ENCODE data around the gene LHB. TPM values are rescaled to one million over a fixed set of nuclear protein-coding genes. Genes with fewer than 3 reads are reported as not detected.
"Not testable (repeated sequence)": the region's sequence is repeated elsewhere in the genome, so short reads cannot be mapped to it uniquely, and the experiment has no call there.

LHB gene
- total and polyA plus RNA-seq, 2 donors (not counting 1 experiment from before 2014, with no cell fraction given): not detected

- not testable (repeated sequence) for H3K79me2 ChIP-seq (ENCODE audit: control insufficient read depth, insufficient read depth, low read length); H2AFZ ChIP-seq (ENCODE audit: low read length); H3K4me2 ChIP-seq (ENCODE audit: extremely low read depth, insufficient read depth, low read length); DNase-seq (ENCODE audit: low read depth in 2 of 2); H3K27me3 ChIP-seq (ENCODE audit: control insufficient read depth, insufficient read depth, low read length); H3K4me1 ChIP-seq (ENCODE audit: control insufficient read depth, extremely low read depth, insufficient read depth, low read length); H3K4me3 ChIP-seq (replicated peaks in 1 of 4; ENCODE audit: control extremely low read depth in 1 of 4, insufficient read depth in 1 of 4, low read depth in 3 of 4, low read length in 4 of 4); H3K9ac ChIP-seq (ENCODE audit: insufficient read depth, low read length); H3K27ac ChIP-seq (ENCODE audit: insufficient read depth, low read length); H3K36me3 ChIP-seq (ENCODE audit: control insufficient read depth, insufficient read depth, low read length); H3K9me3 ChIP-seq (ENCODE audit: control insufficient read depth, insufficient read depth, low read depth, low read length); H4K20me1 ChIP-seq (ENCODE audit: control insufficient read depth, extremely low read depth, insufficient read depth, low read length)
- TF ChIP-seq, protein P1, sequence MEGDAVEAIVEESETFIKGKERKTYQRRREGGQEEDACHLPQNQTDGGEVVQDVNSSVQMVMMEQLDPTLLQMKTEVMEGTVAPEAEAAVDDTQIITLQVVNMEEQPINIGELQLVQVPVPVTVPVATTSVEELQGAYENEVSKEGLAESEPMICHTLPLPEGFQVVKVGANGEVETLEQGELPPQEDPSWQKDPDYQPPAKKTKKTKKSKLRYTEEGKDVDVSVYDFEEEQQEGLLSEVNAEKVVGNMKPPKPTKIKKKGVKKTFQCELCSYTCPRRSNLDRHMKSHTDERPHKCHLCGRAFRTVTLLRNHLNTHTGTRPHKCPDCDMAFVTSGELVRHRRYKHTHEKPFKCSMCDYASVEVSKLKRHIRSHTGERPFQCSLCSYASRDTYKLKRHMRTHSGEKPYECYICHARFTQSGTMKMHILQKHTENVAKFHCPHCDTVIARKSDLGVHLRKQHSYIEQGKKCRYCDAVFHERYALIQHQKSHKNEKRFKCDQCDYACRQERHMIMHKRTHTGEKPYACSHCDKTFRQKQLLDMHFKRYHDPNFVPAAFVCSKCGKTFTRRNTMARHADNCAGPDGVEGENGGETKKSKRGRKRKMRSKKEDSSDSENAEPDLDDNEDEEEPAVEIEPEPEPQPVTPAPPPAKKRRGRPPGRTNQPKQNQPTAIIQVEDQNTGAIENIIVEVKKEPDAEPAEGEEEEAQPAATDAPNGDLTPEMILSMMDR (conservative IDR thresholded peaks at IDR 0.05 in 1 of 2, IDR thresholded peaks at IDR 0.05 in 1 of 2; ENCODE audit: low read depth in 1 of 2, low read length in 2 of 2): peak; percentile 15 to 39
These were observed 19.9 kb upstream of the LHB start, which contains the start of gene CGB1 for GRCh38 chr19:49036815-49037214. TSS of gene CGB1 (minus strand) at chr19:49036895. CDS start at chr19:49036711, 184 bp downstream.

GRCh38 chr19:49031642-49032301, 14.9 kb upstream of the LHB start, which contains the start of gene CGB2:
TSS of gene CGB2 (plus strand) at chr19:49031890. CDS start at chr19:49032096, 206 bp downstream.
- not testable (repeated sequence) for H3K79me2 ChIP-seq (ENCODE audit: control insufficient read depth, insufficient read depth, low read length); H3K4me1 ChIP-seq (ENCODE audit: control insufficient read depth, extremely low read depth, insufficient read depth, low read length); DNase-seq (ENCODE audit: low read depth in 2 of 2); H3K9ac ChIP-seq (ENCODE audit: insufficient read depth, low read length); H3K27me3 ChIP-seq (ENCODE audit: control insufficient read depth, insufficient read depth, low read length); H3K27ac ChIP-seq (ENCODE audit: insufficient read depth, low read length); H4K20me1 ChIP-seq (ENCODE audit: control insufficient read depth, extremely low read depth, insufficient read depth, low read length); H3K9me3 ChIP-seq (ENCODE audit: control insufficient read depth, insufficient read depth, low read depth, low read length); H3K4me2 ChIP-seq (ENCODE audit: extremely low read depth, insufficient read depth, low read length); H3K36me3 ChIP-seq (ENCODE audit: control insufficient read depth, insufficient read depth, low read length); H2AFZ ChIP-seq (ENCODE audit: low read length); H3K4me3 ChIP-seq (replicated peaks in 1 of 4; ENCODE audit: control extremely low read depth in 1 of 4, insufficient read depth in 1 of 4, low read depth in 3 of 4, low read length in 4 of 4)
- TF ChIP-seq, protein P1 (conservative IDR thresholded peaks at IDR 0.05 in 1 of 2, IDR thresholded peaks at IDR 0.05 in 1 of 2; ENCODE audit: low read depth in 1 of 2, low read length in 2 of 2): peak in 1 of 2 donors; percentile 23

- not testable (repeated sequence) for H3K27ac ChIP-seq (ENCODE audit: insufficient read depth, low read length); H4K20me1 ChIP-seq (ENCODE audit: control insufficient read depth, extremely low read depth, insufficient read depth, low read length); H3K79me2 ChIP-seq (ENCODE audit: control insufficient read depth, insufficient read depth, low read length); H3K36me3 ChIP-seq (ENCODE audit: control insufficient read depth, insufficient read depth, low read length); H3K4me3 ChIP-seq (replicated peaks in 1 of 4; ENCODE audit: control extremely low read depth in 1 of 4, insufficient read depth in 1 of 4, low read depth in 3 of 4, low read length in 4 of 4); H2AFZ ChIP-seq (ENCODE audit: low read length); H3K27me3 ChIP-seq (ENCODE audit: control insufficient read depth, insufficient read depth, low read length); DNase-seq (ENCODE audit: low read depth in 2 of 2); H3K9ac ChIP-seq (ENCODE audit: insufficient read depth, low read length); H3K4me1 ChIP-seq (ENCODE audit: control insufficient read depth, extremely low read depth, insufficient read depth, low read length); H3K9me3 ChIP-seq (ENCODE audit: control insufficient read depth, insufficient read depth, low read depth, low read length); H3K4me2 ChIP-seq (ENCODE audit: extremely low read depth, insufficient read depth, low read length)
These were observed 13.4 kb upstream of the LHB start for GRCh38 chr19:49030323-49030722.

GRCh38 chr19:49029749-49030148, 12.9 kb upstream of the LHB start:
- not testable (repeated sequence) for H3K4me1 ChIP-seq (ENCODE audit: control insufficient read depth, extremely low read depth, insufficient read depth, low read length); H3K9ac ChIP-seq (ENCODE audit: insufficient read depth, low read length); H4K20me1 ChIP-seq (ENCODE audit: control insufficient read depth, extremely low read depth, insufficient read depth, low read length); H3K9me3 ChIP-seq (ENCODE audit: control insufficient read depth, insufficient read depth, low read depth, low read length); H3K36me3 ChIP-seq (ENCODE audit: control insufficient read depth, insufficient read depth, low read length); H3K4me3 ChIP-seq (replicated peaks in 1 of 4; ENCODE audit: control extremely low read depth in 1 of 4, insufficient read depth in 1 of 4, low read depth in 3 of 4, low read length in 4 of 4); H3K27ac ChIP-seq (ENCODE audit: insufficient read depth, low read length); H3K4me2 ChIP-seq (ENCODE audit: extremely low read depth, insufficient read depth, low read length); H3K79me2 ChIP-seq (ENCODE audit: control insufficient read depth, insufficient read depth, low read length); H2AFZ ChIP-seq (ENCODE audit: low read length); H3K27me3 ChIP-seq (ENCODE audit: control insufficient read depth, insufficient read depth, low read length)
- DNase-seq (ENCODE audit: low read depth in 2 of 2): peak in 1 of 2 donors; percentile 66

- H3K4me3 ChIP-seq (replicated peaks in 1 of 4; ENCODE audit: control extremely low read depth in 1 of 4, insufficient read depth in 1 of 4, low read depth in 3 of 4, low read length in 4 of 4); H4K20me1 ChIP-seq (ENCODE audit: control insufficient read depth, extremely low read depth, insufficient read depth, low read length); H2AFZ ChIP-seq (ENCODE audit: low read length); H3K9me3 ChIP-seq (ENCODE audit: control insufficient read depth, insufficient read depth, low read depth, low read length); H3K27me3 ChIP-seq (ENCODE audit: control insufficient read depth, insufficient read depth, low read length); H3K79me2 ChIP-seq (ENCODE audit: control insufficient read depth, insufficient read depth, low read length); H3K36me3 ChIP-seq (ENCODE audit: control insufficient read depth, insufficient read depth, low read length); H3K27ac ChIP-seq (ENCODE audit: insufficient read depth, low read length); H3K4me1 ChIP-seq (ENCODE audit: control insufficient read depth, extremely low read depth, insufficient read depth, low read length); DNase-seq (ENCODE audit: low read depth in 2 of 2); H3K9ac ChIP-seq (ENCODE audit: insufficient read depth, low read length); H3K4me2 ChIP-seq (ENCODE audit: extremely low read depth, insufficient read depth, low read length): not testable (repeated sequence)
These were observed 11.8 kb upstream of the LHB start for GRCh38 chr19:49028686-49029085.
